Naive thymus-derived CD8-positive, alpha-beta T cell (primary cell): Measurements from ENCODE around the gene PYDC1. TPM values are rescaled to one million over a fixed set of nuclear protein-coding genes. Genes with fewer than 3 reads are reported as not detected.

ENCODE experiments used
- ATAC-seq, 2 donors: fragments of 150-1000 bp; cut with Tn5 transposase in 1 of 2; sonication (Bioruptor Pico), chemical (Tn5 transposase) in 1 of 2; 1 replicate in 1 of 2; 2 replicates in 1 of 2; pipeline ENCODE4 v1.10.0; 2021; ENCODE audit warnings: mild to moderate bottlenecking in 2 of 2, moderate library complexity in 2 of 2
- POLR2A ChIA-PET: fragments of 350-600 bp; sonication (Branson Sonifier 250); formaldehyde crosslinking; loops from one replicate; lab custom pipeline; 2021; ENCODE audit warnings: antibody characterized with exemption; lab: Charles Lee
- DNase-seq, 10 donors: peaks; one replicate each; pipeline versions ENCODE4 v3.0.0 to v3.0.0-alpha.2; 2020 to 2022
- H3K27ac Mint-ChIP-seq, 10 donors: one replicate each; pipeline ENCODE4 v1.8.0; 2020 to 2022; ENCODE audit warnings: mild to moderate bottlenecking in 10 of 10, mixed read lengths in 10 of 10, moderate library complexity in 4 of 10, inconsistent platforms in 1 of 10
- H3K27me3 Mint-ChIP-seq, 5 donors: one replicate each; pipeline ENCODE4 v1.8.0; 2021 to 2022; ENCODE audit warnings: mixed read lengths in 5 of 5
- H3K36me3 Mint-ChIP-seq, 3 donors: one replicate each; pipeline ENCODE4 v1.8.0; 2020 to 2022; ENCODE audit warnings: mixed read lengths in 3 of 3, mild to moderate bottlenecking in 2 of 3, inconsistent platforms in 1 of 3
- H3K4me1 Mint-ChIP-seq, 4 donors: one replicate each; pipeline ENCODE4 v1.8.0; 2021 to 2022; ENCODE audit warnings: mixed read lengths in 4 of 4
- H3K4me3 Mint-ChIP-seq, 10 donors: one replicate each; pipeline ENCODE4 v1.8.0; 2020 to 2022; ENCODE audit warnings: mild to moderate bottlenecking in 10 of 10, mixed read lengths in 10 of 10, moderate library complexity in 6 of 10, inconsistent platforms in 1 of 10
- H3K9me3 Mint-ChIP-seq, 9 donors: one replicate each; pipeline ENCODE4 v1.8.0; 2020 to 2022; ENCODE audit warnings: mixed read lengths in 9 of 9, mild to moderate bottlenecking in 3 of 9, inconsistent platforms in 1 of 9, moderate library complexity in 1 of 9
- polyA plus RNA-seq, 3 donors: library from polyadenylated mRNA; unstranded; fragments of 300-500 nt; fragmentation: Illumina TruSeq; gene quantifications; one replicate each; pipeline ENCODE4 v1.2.3, GENCODE V29; 2021
- total RNA-seq, 8 experiments: library from RNA in 2 of 8; stranded (reverse) in 2 of 8; gene quantifications; one replicate each; pipeline ENCODE4 v1.2.3 and lab custom pipeline; 2021 to 2026

Gene PYDC1
- total and polyA plus RNA-seq, 5 experiments from 2014 or later: not detected

DNA sequence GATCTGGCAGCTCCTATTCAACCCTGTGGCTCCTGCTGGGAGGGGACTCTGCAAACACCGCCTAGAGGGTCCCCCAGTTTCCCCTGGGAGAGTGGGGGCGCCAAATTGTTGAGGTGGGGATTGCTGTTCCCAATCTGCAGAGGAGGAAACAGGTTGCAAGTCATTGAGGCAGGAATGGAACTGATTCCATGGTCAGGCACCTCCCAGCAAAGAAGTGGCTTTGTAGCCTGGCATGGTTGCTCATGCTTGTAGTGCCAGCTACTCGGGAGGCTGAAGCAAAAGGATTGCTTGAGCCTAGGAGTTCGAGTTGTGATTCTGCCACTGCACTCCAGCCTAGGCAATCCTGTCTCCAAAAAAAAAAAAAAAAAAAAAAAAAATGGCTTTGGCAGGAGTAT lies 198 bp upstream of the PYDC1 start:
- Mint-ChIP-seq H3K27ac (no peak overlapping the region), H3K9me3 (no peaks in the 10 kb centered on the region), H3K27me3 (peaks cover 8 to 56% (median 27%) of the 10 kb centered on the region in 5 donors), H3K4me3 (peak overlapping the region in 9 of 10 donors; percentile 67 to 91 (median 84)), H3K36me3 (no peaks in the 10 kb centered on the region), H3K4me1 (peaks cover 14 to 23% (median 23%) of the 10 kb centered on the region in 4 donors)
- no peak for DNase-seq
- POLR2A ChIA-PET: interaction anchor here (0.6 to 4.6 kb wide), 4 partner anchors 15 to 123 kb away, joined by 3 to 34 read pairs (median 10); partner anchors contain the start of genes FUS, PYCARD and VKORC1
- ATAC-seq: no peak

DNA sequence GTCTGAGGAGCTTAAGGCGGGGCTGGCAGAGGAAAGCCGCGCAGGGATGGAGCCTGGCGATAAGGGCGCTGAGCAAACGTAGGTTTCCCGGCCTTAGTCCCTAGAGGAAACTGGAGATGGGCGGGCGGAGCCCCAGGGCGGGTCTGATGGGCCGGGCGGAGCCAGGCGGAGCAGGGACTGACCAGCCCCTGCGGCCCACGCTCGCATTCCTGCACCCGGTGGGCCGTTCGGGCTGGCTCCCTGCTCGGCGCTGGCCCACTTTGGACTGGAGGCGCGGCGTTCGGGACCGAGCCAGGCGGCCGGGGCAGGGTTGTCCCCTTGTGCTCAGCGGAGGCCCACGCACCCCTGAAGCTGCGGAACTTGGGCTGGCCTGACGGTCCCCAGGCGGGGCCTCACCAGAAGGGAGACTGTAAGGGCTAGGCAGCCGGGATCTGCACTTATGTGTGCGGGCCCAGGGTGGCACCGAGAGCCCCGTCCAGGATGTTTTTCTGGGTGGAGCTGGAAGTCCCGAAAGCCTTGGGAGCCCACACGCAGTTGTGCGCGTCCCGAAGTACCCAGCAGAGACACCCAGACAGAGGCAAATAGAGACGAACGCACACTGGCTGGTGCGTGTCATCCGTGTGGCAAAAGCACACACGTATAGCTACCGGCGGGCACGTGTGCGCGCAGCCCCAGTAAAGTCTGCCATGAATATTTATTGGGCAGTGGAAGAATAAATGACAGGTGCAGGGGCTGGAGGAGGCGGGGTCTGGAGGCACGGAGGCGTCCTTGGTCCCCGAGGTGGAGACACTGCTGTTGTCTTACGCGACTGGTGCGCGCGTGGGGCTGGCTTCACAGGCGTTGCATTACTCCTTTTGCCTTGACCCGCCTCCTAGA lies 1.4 kb downstream of the PYDC1 start:
- Mint-ChIP-seq H3K4me3 (peak overlapping the region; percentile 67 to 91 (median 81)), H3K36me3 (no peaks in the 10 kb centered on the region), H3K27me3 (peaks cover 6 to 47% (median 23%) of the 10 kb centered on the region in 5 donors), H3K4me1 (peaks cover 8 to 26% (median 23%) of the 10 kb centered on the region in 4 donors), H3K9me3 (no peaks in the 10 kb centered on the region), H3K27ac (peak overlapping the region in 4 of 10 donors; percentile 4 to 38 (median 28))
- ATAC-seq: peak; percentile 51 to 73
- POLR2A ChIA-PET: interaction anchor here (0.7 to 4.6 kb wide), 5 partner anchors 14 to 211 kb away, joined by 3 to 34 read pairs (median 5); partner anchors contain the start of genes FUS, KAT8 and PYCARD
- DNase-seq: peak in 2 of 10 donors; percentile 15 to 23

DNA sequence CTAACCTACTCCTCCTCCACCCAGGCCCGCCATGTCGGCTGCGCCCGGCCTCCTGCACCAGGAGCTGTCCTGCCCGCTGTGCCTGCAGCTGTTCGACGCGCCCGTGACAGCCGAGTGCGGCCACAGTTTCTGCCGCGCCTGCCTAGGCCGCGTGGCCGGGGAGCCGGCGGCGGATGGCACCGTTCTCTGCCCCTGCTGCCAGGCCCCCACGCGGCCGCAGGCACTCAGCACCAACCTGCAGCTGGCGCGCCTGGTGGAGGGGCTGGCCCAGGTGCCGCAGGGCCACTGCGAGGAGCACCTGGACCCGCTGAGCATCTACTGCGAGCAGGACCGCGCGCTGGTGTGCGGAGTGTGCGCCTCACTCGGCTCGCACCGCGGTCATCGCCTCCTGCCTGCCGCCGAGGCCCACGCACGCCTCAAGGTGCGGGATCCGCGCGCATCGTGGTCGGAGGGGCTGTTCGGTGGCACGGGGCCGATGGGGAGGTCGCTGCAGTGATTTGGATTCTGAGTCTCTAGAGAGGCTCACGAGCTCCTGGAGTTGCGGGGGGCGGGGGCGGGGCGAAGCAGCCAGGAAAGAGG lies 2.1 kb downstream of the PYDC1 start:
- ATAC-seq (peak; percentile 46 to 70), DNase-seq (peak in 2 of 10 donors; percentile 6 to 30)
- Mint-ChIP-seq H3K4me1 (peaks cover 8 to 26% (median 23%) of the 10 kb centered on the region in 4 donors), H3K9me3 (no peaks in the 10 kb centered on the region), H3K36me3 (no peaks in the 10 kb centered on the region), H3K27ac (peak overlapping the region in 1 of 10 donors; percentile 4), H3K4me3 (peak overlapping the region; percentile 57 to 86 (median 72)), H3K27me3 (peaks cover 6 to 46% (median 23%) of the 10 kb centered on the region in 5 donors)
- POLR2A ChIA-PET: interaction anchor here (0.6 to 4.6 kb wide), 5 partner anchors 13 to 141 kb away, joined by 3 to 34 read pairs (median 5); partner anchors contain the start of genes FUS, KAT8, PYCARD and ZNF668

DNA sequence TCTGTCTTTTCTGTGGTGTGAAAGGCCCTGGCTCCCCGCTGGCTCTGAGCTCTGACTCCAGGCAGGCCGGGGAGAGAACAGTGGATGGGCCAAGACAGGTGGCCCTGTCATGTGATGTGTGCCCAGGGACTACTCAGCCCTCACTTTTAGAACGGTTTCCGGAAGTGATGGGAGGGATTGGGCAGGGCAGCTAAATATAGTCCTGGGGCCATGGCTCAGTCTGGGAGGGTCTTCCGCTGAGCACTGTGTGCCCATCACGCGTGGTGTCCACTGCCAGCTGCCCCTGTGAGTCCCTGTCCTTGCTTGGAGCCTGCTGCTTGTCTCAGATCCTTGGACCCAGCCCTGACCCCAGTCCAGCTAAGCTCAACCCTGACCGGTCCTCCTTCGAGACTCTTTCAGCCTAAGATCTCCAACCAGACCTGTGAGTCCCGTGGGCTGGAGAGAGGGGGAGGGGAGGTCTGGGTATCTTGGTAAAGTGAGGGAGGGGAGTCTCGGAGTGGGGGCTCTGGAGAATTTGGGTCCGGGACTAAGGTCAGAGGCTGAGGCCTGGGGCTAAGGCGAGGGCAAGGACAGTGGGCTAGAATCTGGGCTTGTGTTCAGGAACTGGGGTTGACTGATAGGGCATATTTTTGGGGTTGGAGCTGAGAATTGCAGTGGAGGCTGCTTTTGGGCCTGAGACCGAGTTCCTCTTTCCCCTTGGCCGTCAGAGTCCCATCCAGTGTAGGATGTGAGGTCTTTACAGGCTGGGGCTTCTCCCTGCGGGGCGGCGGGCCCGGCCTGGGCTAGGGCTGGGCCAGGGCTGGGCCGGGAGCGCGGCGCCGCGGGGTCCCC lies 2.8 kb downstream of the PYDC1 start, which contains the start of gene TRIM72:
TSS of gene TRIM72 (plus strand) at position 243 of the 831 bp plus-strand sequence. CDS start 620 bp downstream, outside the sequence.
- ATAC-seq (no peak), DNase-seq (no peak)
- H3K36me3 Mint-ChIP-seq: no peaks in the 10 kb centered on the region
- no peaks in the 10 kb centered on the region for H3K9me3 Mint-ChIP-seq
- H3K27ac Mint-ChIP-seq: peak within 1 kb of the TSS in 1 of 10 donors; percentile 4
- H3K27me3 Mint-ChIP-seq: peaks cover 6 to 43% (median 23%) of the 10 kb centered on the region in 5 donors
- H3K4me1 Mint-ChIP-seq: peaks cover 8 to 26% (median 23%) of the 10 kb centered on the region in 4 donors
- H3K4me3 Mint-ChIP-seq: peak within 1 kb of the TSS; percentile 42 to 86 (median 69)
- POLR2A ChIA-PET: interaction anchor here (0.6 to 4.6 kb wide), 4 partner anchors 9 to 140 kb away, joined by 3 to 34 read pairs (median 4); partner anchors contain the start of genes PYCARD and ZNF668

DNA sequence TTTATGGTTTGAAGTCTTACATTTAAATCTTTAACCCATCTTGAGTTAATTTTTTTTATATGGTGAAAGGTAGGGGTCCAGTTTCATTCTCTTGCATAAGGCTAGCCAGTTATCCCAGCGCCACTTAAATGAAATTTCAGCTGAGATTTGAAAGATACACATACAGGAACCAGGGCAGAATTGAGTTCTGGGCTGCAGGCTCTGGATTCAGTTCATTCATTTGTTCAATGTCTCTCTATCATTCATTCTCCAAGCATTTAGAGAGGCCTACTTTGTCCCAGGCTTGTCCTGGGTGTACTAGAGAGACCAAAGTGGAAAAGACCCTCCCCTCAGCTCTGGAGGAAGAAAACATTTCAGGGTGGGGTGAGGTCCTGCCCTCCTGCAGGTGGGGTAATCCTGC lies 3.6 kb downstream of the PYDC1 start:
- H3K4me3 Mint-ChIP-seq: peak overlapping the region in 6 of 10 donors; percentile 1 to 55 (median 31)
- H3K9me3 Mint-ChIP-seq: no peaks in the 10 kb centered on the region
- H3K36me3 Mint-ChIP-seq: no peaks in the 10 kb centered on the region
- H3K4me1 Mint-ChIP-seq: peaks cover 8 to 26% (median 23%) of the 10 kb centered on the region in 4 donors
- ATAC-seq: no peak
- POLR2A ChIA-PET: interaction anchor here (1.4 to 4.6 kb wide), 2 partner anchors 8 to 11 kb away, joined by 4 to 34 read pairs; partner anchors contain the start of gene PYCARD
- peak overlapping the region in 1 of 10 donors; percentile 4 for H3K27ac Mint-ChIP-seq
- H3K27me3 Mint-ChIP-seq: peaks cover 5 to 35% (median 17%) of the 10 kb centered on the region in 5 donors
- no peak for DNase-seq

DNA sequence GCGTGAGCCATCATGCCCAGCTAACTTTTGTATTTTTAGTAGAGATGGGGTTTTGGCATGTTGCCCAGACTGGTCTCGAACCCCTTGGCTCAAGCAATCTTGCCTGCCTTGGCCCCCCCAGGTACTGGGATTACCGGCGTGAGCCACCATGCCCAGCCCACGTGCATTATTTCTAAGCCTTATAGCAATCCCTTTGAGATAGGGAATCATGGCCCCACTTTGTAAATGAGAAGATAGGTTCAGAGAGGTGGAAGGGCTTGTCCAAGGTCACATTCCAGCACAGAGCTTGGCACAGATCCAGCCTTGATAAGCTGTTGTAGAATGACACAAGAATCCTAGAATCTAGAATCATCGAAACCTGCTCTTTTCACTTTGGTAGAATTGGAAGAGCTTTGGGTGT lies 10.2 kb downstream of the PYDC1 start:
- Mint-ChIP-seq H3K4me3 (no peak overlapping the region), H3K27me3 (peaks cover 0 to 3% (median 0%) of the 10 kb centered on the region in 5 donors), H3K36me3 (no peaks in the 10 kb centered on the region), H3K4me1 (peaks cover 11 to 19% (median 18%) of the 10 kb centered on the region in 4 donors), H3K27ac (peak overlapping the region in 1 of 10 donors; percentile 19), H3K9me3 (no peaks in the 10 kb centered on the region)
- ATAC-seq (no peak), DNase-seq (no peak)
- POLR2A ChIA-PET: no interaction called here

DNA sequence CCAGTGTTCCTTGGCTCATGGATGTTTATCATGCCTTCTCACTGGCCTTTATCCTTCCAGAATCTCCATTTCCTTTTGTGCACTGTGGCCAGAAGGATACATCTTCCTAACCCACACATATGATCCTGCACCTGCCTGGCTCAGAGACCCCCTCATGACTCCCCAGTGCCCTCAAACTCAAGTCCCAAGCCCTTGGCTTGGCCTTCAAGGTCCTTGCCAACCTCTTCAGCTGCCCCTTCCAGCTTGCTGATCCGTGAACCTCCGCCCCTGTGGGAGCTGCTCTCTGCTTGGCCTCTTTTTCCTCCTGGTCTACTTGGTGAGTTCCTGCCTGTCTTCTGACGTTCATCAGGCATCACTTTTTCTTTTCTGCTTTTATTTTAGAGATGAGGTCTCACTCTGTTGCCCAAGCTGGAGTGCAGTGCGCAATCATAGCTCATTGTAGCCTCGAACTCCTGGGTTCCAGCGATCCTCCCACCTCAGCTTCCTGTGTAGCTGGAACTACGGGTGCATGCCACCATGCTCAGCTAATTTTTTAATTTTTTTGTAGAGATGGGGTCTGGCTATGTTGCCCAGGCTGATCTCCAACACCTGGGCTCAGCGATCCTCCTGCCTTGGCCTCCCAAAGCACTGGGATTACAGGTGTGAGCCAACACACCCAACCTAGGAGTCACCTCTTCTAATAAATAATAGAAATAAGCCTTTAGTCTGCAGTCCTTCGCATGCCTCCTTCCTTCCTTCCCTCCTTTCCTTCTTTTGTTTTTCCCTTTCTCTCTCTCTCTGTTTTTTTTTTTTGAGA lies 11.9 kb downstream of the PYDC1 start:
- Mint-ChIP-seq H3K27me3 (no peaks in the 10 kb centered on the region), H3K4me1 (peaks cover 20 to 34% (median 32%) of the 10 kb centered on the region in 4 donors), H3K4me3 (peak overlapping the region in 5 of 10 donors; percentile 14 to 43 (median 28)), H3K27ac (peak overlapping the region in 6 of 10 donors; percentile 13 to 66 (median 41)), H3K36me3 (no peaks in the 10 kb centered on the region), H3K9me3 (no peaks in the 10 kb centered on the region)
- no peak for DNase-seq
- POLR2A ChIA-PET: interaction anchor here (1.2 kb wide), 2 partner anchors 8 to 28 kb away, joined by 3 to 4 read pairs; partner anchors contain the start of gene TRIM72
- no peak for ATAC-seq

DNA sequence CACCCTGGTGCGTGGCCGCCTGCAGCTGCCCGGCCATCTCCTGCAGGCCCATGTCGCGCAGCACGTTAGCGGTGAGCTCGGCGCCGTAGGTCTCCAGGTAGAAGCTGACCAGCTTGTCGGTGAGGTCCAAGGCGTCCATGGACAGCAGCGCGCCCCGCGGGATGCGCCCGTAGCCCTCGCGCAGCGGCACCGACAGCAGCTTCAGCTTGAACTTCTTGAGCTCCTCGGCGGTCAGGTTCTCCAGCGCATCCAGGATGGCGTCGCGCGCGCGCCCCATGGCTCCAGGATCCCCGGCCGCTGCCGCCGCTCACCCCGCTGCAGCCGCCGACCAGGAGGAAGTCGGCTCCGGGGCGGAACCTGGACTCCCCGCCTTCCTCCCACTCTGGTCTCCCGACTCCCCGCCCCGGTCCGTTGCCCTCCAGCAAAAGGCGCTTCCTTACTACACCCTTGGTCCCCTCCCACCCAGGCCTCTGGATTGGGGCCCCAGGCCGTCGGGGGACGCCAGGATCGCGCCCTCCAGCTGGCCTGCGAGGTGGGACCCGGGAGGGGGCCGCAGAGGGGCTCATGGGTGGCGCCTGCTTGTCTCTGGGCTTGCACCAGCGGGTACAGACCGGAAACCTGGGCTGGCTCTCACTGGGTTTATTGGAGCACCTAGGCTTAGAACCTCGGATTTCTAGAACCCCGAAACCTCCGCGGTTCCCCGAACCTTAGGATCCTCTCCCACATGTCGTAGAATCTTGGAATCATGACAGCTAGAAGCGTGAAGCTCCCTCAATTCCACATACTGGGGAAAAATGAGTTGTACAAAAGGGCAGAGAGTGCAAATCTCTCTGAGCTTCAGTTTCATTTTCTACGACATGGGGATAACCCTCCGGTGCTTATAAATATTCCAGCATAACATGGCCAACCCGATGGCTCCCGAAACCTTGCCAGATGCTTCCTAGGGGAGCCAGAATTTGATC lies 14.2 kb downstream of the PYDC1 start, which contains the start of gene PYCARD:
TSS of gene PYCARD (minus strand) at position 347 of the 962 bp plus-strand sequence. CDS start at position 277, 70 bp downstream.
- Mint-ChIP-seq H3K9me3 (no peaks in the 10 kb centered on the region), H3K36me3 (peaks cover 0 to 10% (median 0%) of the 10 kb centered on the region in 3 donors), H3K4me1 (peaks cover 30 to 56% (median 54%) of the 10 kb centered on the region in 4 donors), H3K27ac (peak within 1 kb of the TSS; percentile 80 to 91 (median 88)), H3K4me3 (peak within 1 kb of the TSS; percentile 85 to 93 (median 89)), H3K27me3 (no peaks in the 10 kb centered on the region)
- DNase-seq (peak in 4 of 10 donors; percentile 18 to 55 (median 40)), ATAC-seq (peak; percentile 41 to 45)
- POLR2A ChIA-PET: interaction anchor here (0.6 to 11.3 kb wide), 23 partner anchors 9 to 1205 kb away, joined by 3 to 164 read pairs (median 4); partner anchors contain the start of genes ARMC5, FUS, KAT8 and PYDC1

DNA sequence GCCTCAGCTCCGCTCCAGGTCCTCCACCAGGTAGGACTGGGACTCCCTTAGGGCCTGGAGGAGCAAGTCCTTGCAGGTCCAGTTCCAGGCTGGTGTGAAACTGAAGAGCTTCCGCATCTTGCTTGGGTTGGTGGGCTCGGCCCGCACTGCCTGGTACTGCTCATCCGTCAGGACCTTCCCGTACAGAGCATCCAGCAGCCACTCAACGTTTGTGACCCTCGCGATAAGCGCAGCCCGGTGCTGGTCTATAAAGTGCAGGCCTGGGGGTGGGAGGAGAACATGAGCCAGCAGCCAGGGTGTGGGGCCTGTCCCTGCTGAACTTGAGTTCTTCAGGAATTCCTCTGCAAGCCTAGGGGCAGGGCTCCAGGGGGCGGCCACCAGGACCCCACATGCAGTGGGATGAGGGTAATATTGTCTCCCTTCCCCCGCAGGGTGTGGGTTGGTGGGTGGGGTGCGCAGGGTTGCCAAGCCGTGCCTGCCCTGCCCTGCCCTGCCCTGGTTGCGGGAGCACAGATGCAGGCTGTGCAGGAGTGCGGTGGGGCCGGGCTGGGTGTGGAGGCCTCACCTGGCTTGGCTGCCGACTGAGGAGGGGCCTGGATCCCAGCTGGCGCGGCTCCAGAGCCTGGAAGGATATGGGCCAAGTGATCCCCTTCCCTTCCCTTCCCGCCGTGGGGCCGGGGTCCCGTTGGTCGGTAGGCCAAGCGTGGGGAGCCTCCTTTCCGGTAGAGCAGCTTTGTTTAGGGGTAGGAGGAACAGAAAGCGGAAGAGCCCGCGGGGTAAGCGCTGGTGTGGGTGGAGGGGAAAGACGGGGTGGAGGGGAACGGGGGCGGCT lies 15.1 kb downstream of the PYDC1 start:
- ATAC-seq (peak; percentile 69), DNase-seq (peak in 5 of 10 donors; percentile 27 to 66 (median 49))
- H3K27me3 Mint-ChIP-seq: no peaks in the 10 kb centered on the region
- H3K9me3 Mint-ChIP-seq: no peaks in the 10 kb centered on the region
- peaks cover 0 to 11% (median under 1%) of the 10 kb centered on the region in 3 donors for H3K36me3 Mint-ChIP-seq
- peaks cover 30 to 58% (median 56%) of the 10 kb centered on the region in 4 donors for H3K4me1 Mint-ChIP-seq
- H3K27ac Mint-ChIP-seq: peak overlapping the region; percentile 80 to 91 (median 90)
- H3K4me3 Mint-ChIP-seq: peak overlapping the region; percentile 85 to 93 (median 89)
- POLR2A ChIA-PET: interaction anchor here (0.6 to 11.3 kb wide), 26 partner anchors 8 to 1204 kb away, joined by 3 to 164 read pairs (median 4); partner anchors contain the start of genes ARMC5, FUS, KAT8 and PYDC1
